K562 (cell line): ENCODE measurements around the gene TMEM271. TPM values are rescaled to one million over a fixed set of nuclear protein-coding genes. Genes with fewer than 3 reads are reported as not detected.

Source experiments
- ATAC-seq: fragments of 200-7000 bp; cut with Tn5 transposase; 3 replicates; pipeline ENCODE4 v1.9.1; 2020; ENCODE audit warnings: moderate library complexity
- BruUV-seq: library from RNA; stranded (reverse); fragments of 400-500 nt; replicated peaks from 2 replicates; lab custom pipeline; 2021; lab: Mats Ljungman, UMichigan
- CTCF ChIA-PET: fragments of 300-600 bp; formaldehyde crosslinking; extraction: SDS; loops from one replicate; lab custom pipeline; 2021; ENCODE audit warnings: low intra/inter-chr PET ratio; lab: Yijun Ruan, JAX
- POLR2A ChIA-PET: fragments of 300-600, 350-650 bp; sonication (Branson Sonifier 250); formaldehyde crosslinking; extraction: SDS; loops from one replicate; lab custom pipeline; 2021; ENCODE audit warnings: antibody characterized with exemption, inconsistent platforms; lab: Yijun Ruan, JAX
- DNase-seq, 4 experiments: peaks; one replicate each; pipeline versions ENCODE4 v3.0.0 to v3.0.0-alpha.2; 2011 to 2018; ENCODE audit warnings: low spot score in 3 of 4, mixed read lengths in 3 of 4; ENCODE audit errors: extremely low read depth in 1 of 4
- FAIRE-seq: peaks from 2 replicates; lab custom pipeline; 2011; peaks lifted over from hg19 to GRCh38; lab: Jason Lieb, UNC
- H2AFZ ChIP-seq: 2 replicates; pipeline ENCODE4 v1.6.0; 2011; ENCODE audit warnings: low read depth, low read length, control low read depth, inconsistent platforms
- H3K27ac ChIP-seq: fragments of 200-600 bp; 3 replicates; pipeline ENCODE4 v1.8.0; 2011; ENCODE audit warnings: low read depth, mild to moderate bottlenecking, control low read depth, inconsistent platforms, low read length, moderate library complexity, mixed read lengths; ENCODE audit errors: extremely low read depth
- H3K27me3 ChIP-seq, 2 experiments: fragments of 300-600 bp in 1 of 2; 2 replicates in 1 of 2; 3 replicates in 1 of 2; pipeline versions ENCODE4 v1.6.0 to v1.8.0; 2011; ENCODE audit warnings: inconsistent platforms in 2 of 2, low read length in 2 of 2, mild to moderate bottlenecking in 1 of 2, mixed read lengths in 1 of 2, moderate library complexity in 1 of 2; ENCODE audit not compliant: control insufficient read depth in 2 of 2, insufficient read depth in 2 of 2
- H3K36me3 ChIP-seq: fragments of 300-600 bp; 3 replicates; pipeline ENCODE4 v1.8.0; 2011; ENCODE audit warnings: mild to moderate bottlenecking, low read length, inconsistent platforms; ENCODE audit not compliant: control insufficient read depth, insufficient read depth
- H3K4me1 ChIP-seq, 2 experiments: fragments of 200-600 bp in 1 of 2; replicated peaks in 1 of 2; 2 replicates in 1 of 2; 3 replicates in 1 of 2; pipeline versions ENCODE4 v1.5.1 to v1.8.0; 2011; ENCODE audit warnings: inconsistent platforms in 2 of 2, low read length in 2 of 2, mild to moderate bottlenecking in 1 of 2, mixed read lengths in 1 of 2, moderate library complexity in 1 of 2; ENCODE audit not compliant: control insufficient read depth in 2 of 2, insufficient read depth in 2 of 2
- H3K4me2 ChIP-seq: 2 replicates; pipeline ENCODE4 v1.6.1; 2011; ENCODE audit warnings: low read length, control low read depth, inconsistent platforms, mixed read lengths; ENCODE audit not compliant: insufficient read depth
- H3K4me3 ChIP-seq: fragments of 200-600 bp; sonication (generic), shearing (Covaris generic); 2 replicates; pipeline ENCODE4 v1.5.1; 2016; ENCODE audit warnings: control low read depth, inconsistent platforms
- H3K79me2 ChIP-seq: fragments of 200-600 bp; 3 replicates; pipeline ENCODE4 v1.8.0; 2011; ENCODE audit warnings: low read length, inconsistent platforms; ENCODE audit not compliant: control insufficient read depth, insufficient read depth
- H3K9ac ChIP-seq, 2 experiments: 2 replicates each; pipeline versions ENCODE4 v1.6.0 to v1.6.1; 2011; ENCODE audit warnings: low read depth in 2 of 2, low read length in 2 of 2, control low read depth in 1 of 2, inconsistent platforms in 1 of 2, mild to moderate bottlenecking in 1 of 2, mixed read lengths in 1 of 2; ENCODE audit not compliant: insufficient read depth in 1 of 2
- H3K9me1 ChIP-seq: one replicate; pipeline ENCODE4 v1.6.0; 2011; ENCODE audit warnings: inconsistent platforms, mild to moderate bottlenecking, low read length, moderate library complexity; ENCODE audit not compliant: control insufficient read depth, insufficient read depth
- H3K9me3 ChIP-seq: replicated peaks from 2 replicates; pipeline ENCODE4 v1.5.1; 2011; ENCODE audit warnings: low read depth, low read length, inconsistent platforms; ENCODE audit not compliant: control insufficient read depth, insufficient read depth
- H4K20me1 ChIP-seq: replicated peaks from 2 replicates; pipeline ENCODE4 v1.6.1; 2011; ENCODE audit warnings: low read length, inconsistent platforms, mixed read lengths; ENCODE audit not compliant: control insufficient read depth, insufficient read depth
- ARNT ChIP-seq, 2 experiments: fragments of 450-650 bp; IDR thresholded peaks; 2 replicates each; pipeline ENCODE4 v1.6.1; 2016; ENCODE audit warnings: mild to moderate bottlenecking in 1 of 2
- BHLHE40 ChIP-seq: IDR thresholded peaks from 2 replicates; pipeline ENCODE4 v1.6.1; 2011; ENCODE audit warnings: low read length, improper control_type of control experiment
- CTBP1 ChIP-seq: fragments of 450-650 bp; IDR thresholded peaks from 2 replicates; pipeline ENCODE4 v1.6.1; 2016; ENCODE audit warnings: borderline replicate concordance
- E2F3 ChIP-seq: fragments of 250-450 bp; sonication (Bioruptor Pico); IDR thresholded peaks from 2 replicates; pipeline ENCODE4 v1.4.0; 2020; ENCODE audit warnings: mild to moderate bottlenecking
- ERF ChIP-seq: fragments of 450-650 bp; formaldehyde crosslinking; IDR thresholded peaks from 2 replicates; pipeline ENCODE4 v1.4.0; 2020; ENCODE audit warnings: mild to moderate bottlenecking, mixed read lengths
- HDGF ChIP-seq: fragments of 450-650 bp; IDR thresholded peaks from 2 replicates; pipeline ENCODE4 v1.6.1; 2016
- NCOA1 ChIP-seq: fragments of 450-650 bp; IDR thresholded peaks from 2 replicates; pipeline ENCODE4 v1.6.1; 2016; ENCODE audit warnings: low read depth
- POLR2AphosphoS5 ChIP-seq: IDR thresholded peaks from 2 replicates; pipeline ENCODE4 v1.6.1; 2011; ENCODE audit warnings: mild to moderate bottlenecking, low read depth, low read length, moderate library complexity; ENCODE audit not compliant: control insufficient read depth, insufficient read depth
- PPARD ChIP-seq: fragments of 250-450 bp; sonication (Bioruptor Pico); IDR thresholded peaks from 2 replicates; pipeline ENCODE4 v1.8.0; 2022; ENCODE audit warnings: inconsistent platforms, mild to moderate bottlenecking, moderate library complexity
- ZNF699 ChIP-seq: fragments of 250-450 bp; sonication (Bioruptor Pico); IDR thresholded peaks from 2 replicates; pipeline ENCODE4 v1.8.0; 2021; ENCODE audit warnings: mild to moderate bottlenecking, moderate library complexity; ENCODE audit not compliant: insufficient replicate concordance
- ZNF76 ChIP-seq: fragments of 250-450 bp; sonication (Bioruptor Pico); IDR thresholded peaks from 2 replicates; pipeline ENCODE4 v1.4.0; 2020; ENCODE audit warnings: mild to moderate bottlenecking, moderate library complexity, borderline replicate concordance
- WGBS: fragments of 100-300 bp; shearing (Covaris generic); methylation state at CpG from one replicate; pipeline ENCODE4 v1.1.6; 2016; ENCODE audit warnings: low coverage, mixed read lengths; ENCODE audit not compliant: insufficient coverage; ENCODE audit errors: missing lambda C conversion rate; 5-methylcytosine and 5-hydroxymethylcytosine counted together
- in situ Hi-C: fragments of 300-500 bp; cut with MboI; formaldehyde crosslinking; loops from 4 replicates; pipeline ENCODE4 v1.15.0; 2018; ENCODE audit warnings: inconsistent platforms, mixed read lengths
- intact Hi-C: fragments of 100-400 bp; cut with micrococcal nuclease; formaldehyde crosslinking; loops from 2 replicates; pipeline ENCODE4 v1.14.2; 2022
- polyA plus RNA-seq, 8 experiments: library from polyadenylated mRNA; depleted of rRNA in 4 of 8; stranded (reverse) in 5 of 8; unstranded in 3 of 8; fragments of >200 nt; fragmentation: Nextera tagmentation in 2 of 8; fragmentation: Illumina TruSeq in 1 of 8; extraction: Ambion mirVana in 2 of 8; extraction: Trizol in 1 of 8; gene quantifications; 2 replicates each; pipeline versions ENCODE4 v1.2.1 to v1.2.3, GENCODE V29; 2011 to 2014; ENCODE audit warnings: inconsistent platforms in 1 of 8, missing spikeins in 1 of 8
- total RNA-seq, 7 experiments: library from RNA; depleted of rRNA in 6 of 7; stranded (reverse); fragments of >200 nt in 6 of 7; fragmentation: Illumina TruSeq in 2 of 7; extraction: Trizol in 2 of 7; gene quantifications; 2 replicates each; pipeline versions ENCODE4 v1.2.1 to v1.2.3, GENCODE V29; 2011 to 2021; ENCODE audit warnings: low replicate concordance in 1 of 7
- TF ChIP-seq, protein P1 (sequence below): fragments of 250-450 bp; sonication (Bioruptor Pico); IDR thresholded peaks from 2 replicates; pipeline ENCODE4 v1.8.0; 2021; ENCODE audit warnings: moderate library complexity, mild to moderate bottlenecking, inconsistent platforms
- TF ChIP-seq, protein P2 (sequence below): fragments of 250-450 bp; sonication (Bioruptor Pico); IDR thresholded peaks from 2 replicates; pipeline ENCODE4 v1.8.0; 2021; ENCODE audit warnings: borderline replicate concordance, mild to moderate bottlenecking, moderate library complexity; ENCODE audit not compliant: poor library complexity, severe bottlenecking

The TMEM271 gene
- total and polyA plus RNA-seq, 9 of the 15 experiments (the other 6 are each of a cell fraction or from before 2014, with no cell fraction given) = not detected

DNA sequence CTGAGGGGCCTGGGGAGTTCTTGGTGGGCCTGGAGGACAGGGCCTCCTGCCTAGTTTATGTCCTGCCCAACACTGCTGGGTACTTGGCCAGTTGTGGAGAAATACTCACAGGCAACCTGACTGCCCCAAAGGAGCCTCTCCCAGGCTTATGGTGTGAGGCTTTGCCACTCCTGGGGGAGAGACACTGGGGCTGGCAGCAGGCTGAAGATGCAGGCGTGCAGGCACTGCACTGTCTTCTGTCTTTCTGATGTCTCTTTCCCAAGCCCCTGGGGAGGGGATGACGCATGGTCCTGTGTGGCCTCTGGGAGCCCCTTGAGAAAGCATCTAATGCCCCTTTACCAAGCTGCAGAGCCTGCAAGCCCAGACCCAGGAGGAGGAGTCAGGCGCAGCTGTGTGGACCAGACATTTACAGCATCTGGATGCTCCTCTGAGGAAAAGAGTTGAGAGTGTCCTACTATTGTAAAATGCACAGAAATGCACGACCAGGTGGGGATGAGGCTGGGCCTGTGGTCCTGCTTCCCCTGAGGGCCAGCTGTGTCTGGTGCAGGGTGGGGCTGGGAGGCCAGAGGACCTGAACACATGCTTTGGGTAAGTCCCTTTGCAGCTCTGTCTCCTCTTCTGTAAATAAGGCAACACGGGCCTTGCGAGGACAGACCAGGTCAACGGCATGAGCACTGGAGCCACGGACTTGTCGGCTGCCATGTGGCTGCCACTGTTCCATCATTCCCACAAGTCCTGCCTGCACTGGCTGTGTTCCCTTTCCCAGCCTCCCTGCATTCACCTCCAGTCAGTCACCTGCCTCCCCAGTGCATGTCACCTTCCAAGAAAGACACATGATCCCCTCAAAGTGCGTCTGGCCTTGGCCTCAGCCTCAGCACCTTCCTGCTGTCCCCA is 8.4 kb downstream of the TMEM271 start:
- Histone ChIP-seq H3K9me1 (no peaks in the 10 kb centered on the region), H4K20me1 (no peaks in the 10 kb centered on the region), H3K4me2 (no peak overlapping the region), H2AFZ (no peak overlapping the region), H3K27me3 (peaks cover 0 to 25% of the 10 kb centered on the region in 2 experiments; a peak in 2 of 5 replicates), H3K4me3 (no peak overlapping the region), H3K9me3 (0 out of 2 replicates have a peak, but pooled peaks cover 2% of the 10 kb centered on the region), H3K4me1 (no peaks in the 10 kb centered on the region; a peak in 1 of 5 replicates), H3K79me2 (no peaks in the 10 kb centered on the region), H3K27ac (no peak overlapping the region), H3K9ac (no peak overlapping the region; a peak in 1 of 4 replicates), H3K36me3 (no peaks in the 10 kb centered on the region)
- intact Hi-C loops = no loop called here
- ATAC-seq (no peak), FAIRE-seq (no peak), DNase-seq (no peak)
- in situ Hi-C loops = no loop called here
- no TSS peak for BruUV-seq
- 3% methylated on average over 7 of the region's 10 CpGs for whole genome bisulfite sequencing
- ChIA-PET POLR2A (no interaction called here), CTCF (no interaction called here)
- TF ChIP-seq CTBP1 (no peak), BHLHE40 (no peak), POLR2AphosphoS5 (no peak), NCOA1 (no peak), HDGF (no peak), ZNF699 (CRISPR knock-in tag) (no peak), PPARD (CRISPR knock-in tag) (no peak), ARNT (IDR thresholded peaks at IDR 0.05) (no peak), E2F3 (CRISPR knock-in tag) (no peak), ERF (CRISPR knock-in tag) (no peak), ZNF76 (CRISPR knock-in tag) (no peak)
- TF ChIP-seq, protein P1, sequence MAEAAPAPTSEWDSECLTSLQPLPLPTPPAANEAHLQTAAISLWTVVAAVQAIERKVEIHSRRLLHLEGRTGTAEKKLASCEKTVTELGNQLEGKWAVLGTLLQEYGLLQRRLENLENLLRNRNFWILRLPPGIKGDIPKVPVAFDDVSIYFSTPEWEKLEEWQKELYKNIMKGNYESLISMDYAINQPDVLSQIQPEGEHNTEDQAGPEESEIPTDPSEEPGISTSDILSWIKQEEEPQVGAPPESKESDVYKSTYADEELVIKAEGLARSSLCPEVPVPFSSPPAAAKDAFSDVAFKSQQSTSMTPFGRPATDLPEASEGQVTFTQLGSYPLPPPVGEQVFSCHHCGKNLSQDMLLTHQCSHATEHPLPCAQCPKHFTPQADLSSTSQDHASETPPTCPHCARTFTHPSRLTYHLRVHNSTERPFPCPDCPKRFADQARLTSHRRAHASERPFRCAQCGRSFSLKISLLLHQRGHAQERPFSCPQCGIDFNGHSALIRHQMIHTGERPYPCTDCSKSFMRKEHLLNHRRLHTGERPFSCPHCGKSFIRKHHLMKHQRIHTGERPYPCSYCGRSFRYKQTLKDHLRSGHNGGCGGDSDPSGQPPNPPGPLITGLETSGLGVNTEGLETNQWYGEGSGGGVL = no peak
- TF ChIP-seq, protein P2, sequence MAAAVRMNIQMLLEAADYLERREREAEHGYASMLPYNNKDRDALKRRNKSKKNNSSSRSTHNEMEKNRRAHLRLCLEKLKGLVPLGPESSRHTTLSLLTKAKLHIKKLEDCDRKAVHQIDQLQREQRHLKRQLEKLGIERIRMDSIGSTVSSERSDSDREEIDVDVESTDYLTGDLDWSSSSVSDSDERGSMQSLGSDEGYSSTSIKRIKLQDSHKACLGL = no peak
